HEK293 (cell line): ENCODE results near the gene CAND2.
A peak's percentile ranks its signal among the peaks of the same experiment; 100 is the strongest.

Experiments used
- CTCF ChIA-PET: fragments of 350-600 bp; formaldehyde crosslinking; extraction: SDS; loops from one replicate; lab custom pipeline; 2021; ENCODE audit warnings: antibody characterized with exemption; lab: Yijun Ruan, JAX
- POLR2A ChIA-PET: fragments of 300-600 bp; formaldehyde crosslinking; extraction: SDS; loops from one replicate; lab custom pipeline; 2020; ENCODE audit warnings: antibody characterized with exemption, inconsistent platforms; lab: Yijun Ruan, JAX
- H3K27ac ChIP-seq: fragments of 200-500 bp; sonication (Bioruptor generic); 2 replicates; pipeline ENCODE4 v1.5.1; 2014; ENCODE audit warnings: low read depth, low read length, control low read depth, inconsistent platforms; ENCODE audit errors: extremely low read depth
- H3K36me3 ChIP-seq, 2 experiments: fragments of 200-500 bp in 1 of 2; sonication (Bioruptor generic) in 1 of 2; 1 replicate in 1 of 2; 2 replicates in 1 of 2; pipeline ENCODE4 v1.5.1; 2014 to 2017; ENCODE audit warnings: inconsistent platforms in 2 of 2, low read length in 2 of 2; ENCODE audit not compliant: control insufficient read depth in 2 of 2, insufficient read depth in 1 of 2
- H3K4me1 ChIP-seq: fragments of 200-500 bp; sonication (Bioruptor generic); 2 replicates; pipeline ENCODE4 v1.5.1; 2014; ENCODE audit warnings: mild to moderate bottlenecking, low read length, inconsistent platforms; ENCODE audit not compliant: control insufficient read depth, insufficient read depth
- H3K4me3 ChIP-seq: 2 replicates; pipeline ENCODE4 v1.5.1; 2011; ENCODE audit warnings: low read depth, mild to moderate bottlenecking, control low read depth, low read length, moderate library complexity
- H3K9me3 ChIP-seq: fragments of 200-500 bp; sonication (Bioruptor generic); 2 replicates; pipeline ENCODE4 v1.5.1; 2014; ENCODE audit warnings: low read depth, low read length, inconsistent platforms; ENCODE audit not compliant: control insufficient read depth, insufficient read depth
- KLF1 ChIP-seq: fragments of 450-650 bp; formaldehyde crosslinking; IDR thresholded peaks from 2 replicates; pipeline ENCODE4 v1.5.1; 2016; ENCODE audit warnings: missing biosample characterization, missing genetic modification characterization
- PATZ1 ChIP-seq: fragments of 450-650 bp; formaldehyde crosslinking; IDR thresholded peaks from 2 replicates; pipeline ENCODE4 v1.5.1; 2016; ENCODE audit warnings: missing biosample characterization, missing genetic modification characterization
- REPIN1 ChIP-seq: fragments of 450-650 bp; formaldehyde crosslinking; IDR thresholded peaks from 2 replicates; pipeline ENCODE4 v1.5.1; 2017; ENCODE audit warnings: missing biosample characterization, missing genetic modification characterization, low read depth
- SCRT2 ChIP-seq: fragments of 450-650 bp; formaldehyde crosslinking; IDR thresholded peaks from 2 replicates; pipeline ENCODE4 v1.5.1; 2016; ENCODE audit warnings: missing biosample characterization, missing genetic modification characterization
- SP2 ChIP-seq: fragments of 450-650 bp; formaldehyde crosslinking; IDR thresholded peaks from 2 replicates; pipeline ENCODE4 v1.5.1; 2016; ENCODE audit warnings: missing biosample characterization, missing genetic modification characterization
- YY2 ChIP-seq: fragments of 450-650 bp; formaldehyde crosslinking; IDR thresholded peaks from 2 replicates; pipeline ENCODE4 v1.5.1; 2016; ENCODE audit warnings: missing biosample characterization, missing genetic modification characterization
- ZFP41 ChIP-seq: fragments of 450-650 bp; formaldehyde crosslinking; IDR thresholded peaks from 2 replicates; pipeline ENCODE4 v1.5.1; 2016; ENCODE audit warnings: missing biosample characterization, missing genetic modification characterization, borderline replicate concordance
- ZNF138 ChIP-seq: fragments of 450-650 bp; formaldehyde crosslinking; IDR thresholded peaks from 2 replicates; pipeline ENCODE4 v1.5.1; 2016; ENCODE audit warnings: missing biosample characterization, missing genetic modification characterization, borderline replicate concordance
- ZNF157 ChIP-seq: fragments of 450-650 bp; formaldehyde crosslinking; IDR thresholded peaks from 2 replicates; pipeline ENCODE4 v1.5.1; 2016; ENCODE audit warnings: missing biosample characterization, missing genetic modification characterization
- ZNF16 ChIP-seq: fragments of 450-650 bp; formaldehyde crosslinking; IDR thresholded peaks from 2 replicates; pipeline ENCODE4 v1.5.1; 2016; ENCODE audit warnings: low read depth, missing biosample characterization, missing genetic modification characterization
- ZNF211 ChIP-seq: fragments of 450-650 bp; formaldehyde crosslinking; IDR thresholded peaks from 2 replicates; pipeline ENCODE4 v1.5.1; 2016; ENCODE audit warnings: low read depth, missing biosample characterization, missing genetic modification characterization
- ZNF26 ChIP-seq: fragments of 450-650 bp; formaldehyde crosslinking; IDR thresholded peaks from 2 replicates; pipeline ENCODE4 v1.5.1; 2016; ENCODE audit warnings: missing biosample characterization, missing genetic modification characterization
- ZNF274 ChIP-seq, 2 experiments: fragments of 200-500 bp in 1 of 2; fragments of 450-650 bp in 1 of 2; sonication (Bioruptor generic) in 1 of 2; formaldehyde crosslinking in 1 of 2; IDR thresholded peaks; 2 replicates each; pipeline versions ENCODE4 v1.5.1 to v1.6.1; 2014 to 2016; ENCODE audit warnings: borderline replicate concordance in 1 of 2, inconsistent platforms in 1 of 2, low read length in 1 of 2, missing biosample characterization in 1 of 2, missing genetic modification characterization in 1 of 2
- ZNF292 ChIP-seq: fragments of 450-650 bp; formaldehyde crosslinking; IDR thresholded peaks from 2 replicates; pipeline ENCODE4 v1.5.1; 2016; ENCODE audit warnings: low read depth, missing biosample characterization, missing genetic modification characterization, borderline replicate concordance
- ZNF473 ChIP-seq: fragments of 450-650 bp; formaldehyde crosslinking; IDR thresholded peaks from 2 replicates; pipeline ENCODE4 v1.5.1; 2017; ENCODE audit warnings: missing biosample characterization, missing genetic modification characterization
- ZNF529 ChIP-seq: fragments of 450-650 bp; formaldehyde crosslinking; IDR thresholded peaks from 2 replicates; pipeline ENCODE4 v1.5.1; 2017; ENCODE audit warnings: missing genetic modification characterization, missing biosample characterization; ENCODE audit not compliant: insufficient replicate concordance
- ZNF548 ChIP-seq: fragments of 450-650 bp; formaldehyde crosslinking; IDR thresholded peaks from 2 replicates; pipeline ENCODE4 v1.5.1; 2016; ENCODE audit warnings: missing biosample characterization, missing genetic modification characterization
- ZNF549 ChIP-seq: fragments of 450-650 bp; IDR thresholded peaks from 2 replicates; pipeline ENCODE4 v1.5.1; 2018; ENCODE audit warnings: missing biosample characterization, missing genetic modification characterization, mild to moderate bottlenecking, inconsistent platforms, moderate library complexity
- ZNF664 ChIP-seq: fragments of 450-650 bp; formaldehyde crosslinking; IDR thresholded peaks from 2 replicates; pipeline ENCODE4 v1.5.1; 2016; ENCODE audit warnings: missing biosample characterization, missing genetic modification characterization
- ZNF677 ChIP-seq: fragments of 450-650 bp; IDR thresholded peaks from 2 replicates; pipeline ENCODE4 v1.5.0; 2018; ENCODE audit warnings: missing biosample characterization, mild to moderate bottlenecking, missing genetic modification characterization, moderate library complexity

CAND2 gene

GRCh38 chr3:12824299-12824698 is 27.8 kb downstream of the CAND2 start:
- Histone ChIP-seq H3K9me3 (no peaks in the 10 kb centered on the region), H3K4me3 (no peak overlapping the region), H3K36me3 (peaks cover 4 to 46% of the 10 kb centered on the region in 2 experiments; a peak in 2 of 3 replicates), H3K4me1 (no peaks in the 10 kb centered on the region), H3K27ac (no peak overlapping the region)
- TF ChIP-seq ZNF16 (tag by site-specific recombination) (no peak), SCRT2 (no peak), REPIN1 (tag by site-specific recombination) (no peak), ZNF274 (IDR thresholded peaks at IDR 0.05; ENCODE audit: low read length) (no peak), ZNF274 (tag by site-specific recombination; IDR thresholded peaks at IDR 0.05; ENCODE audit: borderline replicate concordance) (no peak), ZNF529 (tag by site-specific recombination) (no peak), YY2 (tag by site-specific recombination) (no peak), ZNF26 (tag by site-specific recombination) (no peak), ZNF677 (no peak), PATZ1 (tag by site-specific recombination) (no peak), ZNF473 (tag by site-specific recombination) (no peak), SP2 (tag by site-specific recombination) (no peak), ZNF138 (tag by site-specific recombination) (no peak), ZNF548 (tag by site-specific recombination) (no peak), ZNF292 (tag by site-specific recombination) (no peak)
- ChIA-PET CTCF (interaction anchor here (0.7 kb wide), 1 partner anchor 14 kb away, joined by 3 read pairs; no protein-coding TSS in a partner anchor), POLR2A (no interaction called here)

GRCh38 chr3:12825156-12825555 is 28.7 kb downstream of the CAND2 start:
- no peak overlapping the region for H3K4me3 ChIP-seq
- peaks cover 4 to 49% of the 10 kb centered on the region in 2 experiments; a peak in 2 of 3 replicates for H3K36me3 ChIP-seq
- no peaks in the 10 kb centered on the region for H3K9me3 ChIP-seq
- no peak for TF ChIP-seq ZNF157
- TF ChIP-seq ZNF211 (tag by site-specific recombination), result no peak
- TF ChIP-seq KLF1 (tag by site-specific recombination), result no peak
- no peak for TF ChIP-seq ZFP41 (tag by site-specific recombination)
- TF ChIP-seq ZNF664 (tag by site-specific recombination), result peak; percentile 51; the same call in 1 of the 2 replicates
- no peak for TF ChIP-seq ZNF549
- ChIA-PET POLR2A (no interaction called here), CTCF (interaction anchor here (0.7 kb wide), 1 partner anchor 1100 kb away, joined by 3 read pairs; no protein-coding TSS in a partner anchor)
- no peaks in the 10 kb centered on the region for H3K4me1 ChIP-seq
- no peak overlapping the region for H3K27ac ChIP-seq
